ENCODE results near the gene RILPL2. TPM values are rescaled to one million over a fixed set of nuclear protein-coding genes. Genes with fewer than 3 reads are reported as not detected.

RILPL2 gene
- total RNA-seq, 1 donor from 2014 or later, result 4.2 TPM

Other genes with a start within 250 kb of the RILPL2 start
- gene MPHOSPH9, start 203.5 kb downstream of the RILPL2 start, total RNA-seq, result 24.9 to 35.5 TPM (median 27.2 TPM) in 3 replicates
- 11.5 to 14.4 TPM (median 12.2 TPM) in 3 replicates for gene MTRFR, start 203.2 kb downstream of the RILPL2 start, total RNA-seq
- gene CDK2AP1, start 164.8 kb downstream of the RILPL2 start, total RNA-seq, result 263 to 301 TPM (median 280 TPM) in 3 replicates
- gene SBNO1, start 71.8 kb downstream of the RILPL2 start, total RNA-seq, result 33.5 to 37.7 TPM (median 37.3 TPM) in 3 replicates
- 43.8 to 49.5 TPM (median 47.1 TPM) in 3 replicates for gene KMT5A, start 52.6 kb downstream of the RILPL2 start, total RNA-seq
- 8.2 to 19.3 TPM (median 9.2 TPM) in 3 replicates for gene SNRNP35, start 21.5 kb upstream of the RILPL2 start, total RNA-seq
- gene RILPL1, start 97.0 kb upstream of the RILPL2 start, total RNA-seq, result 34.6 to 41.6 TPM (median 39.5 TPM) in 3 replicates
- 336 to 386 TPM (median 340 TPM) in 3 replicates for gene TMED2, start 147.9 kb upstream of the RILPL2 start, total RNA-seq
- gene DDX55, start 165.4 kb upstream of the RILPL2 start, total RNA-seq, result 12.8 to 18.4 TPM (median 16.8 TPM) in 3 replicates
- 37.4 to 59.5 TPM (median 39.5 TPM) in 3 replicates for gene EIF2B1, start 197.0 kb upstream of the RILPL2 start, total RNA-seq
- 27.5 to 32.9 TPM (median 28.8 TPM) in 3 replicates for gene GTF2H3, start 197.1 kb upstream of the RILPL2 start, total RNA-seq
- 8.6 to 16.1 TPM (median 9.1 TPM) in 3 replicates for gene TCTN2, start 234.4 kb upstream of the RILPL2 start, total RNA-seq

All from chondrocyte (in vitro differentiated cells).